OCI-LY1 (cell line): ENCODE results near the gene PTPRE.

Source experiments
- EZH2 ChIP-seq: fragments of 200-600 bp; sonication (generic), shearing (Covaris generic); IDR thresholded peaks from 2 replicates; pipeline ENCODE4 v1.8.0; 2017; ENCODE audit warnings: borderline replicate concordance, mixed run types, mild to moderate bottlenecking, antibody characterized with exemption, low read length, moderate library complexity, mixed read lengths
- TF ChIP-seq, protein P1 (sequence below): fragments of 200-600 bp; sonication (generic), shearing (Covaris generic); IDR thresholded peaks from 2 replicates; pipeline ENCODE4 v1.5.1; 2017; ENCODE audit warnings: mild to moderate bottlenecking, antibody characterized with exemption, low read length, moderate library complexity, mixed read lengths

DNA sequence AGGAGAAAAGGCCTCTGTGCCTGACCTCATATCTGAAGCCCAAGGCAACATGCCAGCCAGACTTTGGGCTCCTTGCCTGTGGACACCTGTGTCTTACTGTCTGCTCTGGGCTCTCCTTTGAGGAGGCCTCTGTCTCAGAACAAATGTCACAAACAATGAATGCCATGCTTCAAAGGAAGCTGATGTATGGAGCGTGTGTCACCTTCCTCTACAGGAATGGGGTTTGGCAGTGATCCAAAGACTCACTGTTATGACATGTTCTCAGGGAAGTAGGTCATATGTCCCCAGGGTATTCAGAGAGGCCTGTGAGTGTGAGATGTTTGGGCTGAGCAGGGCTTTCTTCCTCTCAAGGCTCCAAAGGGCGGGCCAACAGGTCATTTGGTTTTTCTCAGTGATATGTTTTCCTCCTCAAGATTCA is 38.4 kb downstream of the PTPRE start:
- TF ChIP-seq, protein P1, sequence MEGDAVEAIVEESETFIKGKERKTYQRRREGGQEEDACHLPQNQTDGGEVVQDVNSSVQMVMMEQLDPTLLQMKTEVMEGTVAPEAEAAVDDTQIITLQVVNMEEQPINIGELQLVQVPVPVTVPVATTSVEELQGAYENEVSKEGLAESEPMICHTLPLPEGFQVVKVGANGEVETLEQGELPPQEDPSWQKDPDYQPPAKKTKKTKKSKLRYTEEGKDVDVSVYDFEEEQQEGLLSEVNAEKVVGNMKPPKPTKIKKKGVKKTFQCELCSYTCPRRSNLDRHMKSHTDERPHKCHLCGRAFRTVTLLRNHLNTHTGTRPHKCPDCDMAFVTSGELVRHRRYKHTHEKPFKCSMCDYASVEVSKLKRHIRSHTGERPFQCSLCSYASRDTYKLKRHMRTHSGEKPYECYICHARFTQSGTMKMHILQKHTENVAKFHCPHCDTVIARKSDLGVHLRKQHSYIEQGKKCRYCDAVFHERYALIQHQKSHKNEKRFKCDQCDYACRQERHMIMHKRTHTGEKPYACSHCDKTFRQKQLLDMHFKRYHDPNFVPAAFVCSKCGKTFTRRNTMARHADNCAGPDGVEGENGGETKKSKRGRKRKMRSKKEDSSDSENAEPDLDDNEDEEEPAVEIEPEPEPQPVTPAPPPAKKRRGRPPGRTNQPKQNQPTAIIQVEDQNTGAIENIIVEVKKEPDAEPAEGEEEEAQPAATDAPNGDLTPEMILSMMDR = no peak
- no peak for TF ChIP-seq EZH2
